Measurements from ENCODE around the gene CCDC117. TPM values are rescaled to one million over a fixed set of nuclear protein-coding genes. Genes with fewer than 3 reads are reported as not detected.
"Not testable (repeated sequence)": the region's sequence is repeated elsewhere in the genome, so short reads cannot be mapped to it uniquely, and the experiment has no call there.

Gene CCDC117
- total RNA-seq, 6 donors from 2014 or later: 13.2 to 32.5 (median 20.8) TPM

DNA sequence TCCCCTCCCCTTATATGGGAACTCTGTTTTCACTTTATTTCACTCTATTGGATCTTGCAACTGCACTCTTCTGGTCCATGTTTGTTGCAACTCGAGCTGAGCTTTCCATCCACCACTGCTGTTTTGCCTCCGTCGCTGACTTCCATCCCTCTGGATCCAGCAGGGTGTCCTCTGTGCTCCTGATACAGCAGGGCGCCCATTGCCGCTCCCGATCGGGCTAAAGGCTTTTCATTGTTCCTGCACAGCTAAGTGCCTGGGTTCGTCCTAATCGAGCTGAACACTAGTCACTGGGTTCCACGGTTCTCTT lies 11.1 kb upstream of the CCDC117 start:
- no peak overlapping the region for H3K4me3 ChIP-seq
- no peaks in the 10 kb centered on the region for H3K9me3 ChIP-seq
- H3K4me1 ChIP-seq: peaks cover 0 to 11% (median 10%) of the 10 kb centered on the region in 4 donors
- 98 to 99% methylated on average over 10 of the region's 10 CpGs for WGBS, 2 donors
- no peaks in the 10 kb centered on the region for H3K27me3 ChIP-seq
- TF ChIP-seq POLR2A (IDR thresholded peaks at IDR 0.05) (no peak), EP300 (IDR thresholded peaks at IDR 0.05) (no peak), POLR2AphosphoS5 (IDR thresholded peaks at IDR 0.05) (no peak)
- TF ChIP-seq, protein P1, sequence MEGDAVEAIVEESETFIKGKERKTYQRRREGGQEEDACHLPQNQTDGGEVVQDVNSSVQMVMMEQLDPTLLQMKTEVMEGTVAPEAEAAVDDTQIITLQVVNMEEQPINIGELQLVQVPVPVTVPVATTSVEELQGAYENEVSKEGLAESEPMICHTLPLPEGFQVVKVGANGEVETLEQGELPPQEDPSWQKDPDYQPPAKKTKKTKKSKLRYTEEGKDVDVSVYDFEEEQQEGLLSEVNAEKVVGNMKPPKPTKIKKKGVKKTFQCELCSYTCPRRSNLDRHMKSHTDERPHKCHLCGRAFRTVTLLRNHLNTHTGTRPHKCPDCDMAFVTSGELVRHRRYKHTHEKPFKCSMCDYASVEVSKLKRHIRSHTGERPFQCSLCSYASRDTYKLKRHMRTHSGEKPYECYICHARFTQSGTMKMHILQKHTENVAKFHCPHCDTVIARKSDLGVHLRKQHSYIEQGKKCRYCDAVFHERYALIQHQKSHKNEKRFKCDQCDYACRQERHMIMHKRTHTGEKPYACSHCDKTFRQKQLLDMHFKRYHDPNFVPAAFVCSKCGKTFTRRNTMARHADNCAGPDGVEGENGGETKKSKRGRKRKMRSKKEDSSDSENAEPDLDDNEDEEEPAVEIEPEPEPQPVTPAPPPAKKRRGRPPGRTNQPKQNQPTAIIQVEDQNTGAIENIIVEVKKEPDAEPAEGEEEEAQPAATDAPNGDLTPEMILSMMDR (IDR thresholded peaks at IDR 0.05): no peak
- ATAC-seq (ENCODE audit: low FRiP score in 2 of 2): no peak
- H3K27ac ChIP-seq: no peak overlapping the region
- no peak for DNase-seq
- H3K36me3 ChIP-seq: no peaks in the 10 kb centered on the region

DNA sequence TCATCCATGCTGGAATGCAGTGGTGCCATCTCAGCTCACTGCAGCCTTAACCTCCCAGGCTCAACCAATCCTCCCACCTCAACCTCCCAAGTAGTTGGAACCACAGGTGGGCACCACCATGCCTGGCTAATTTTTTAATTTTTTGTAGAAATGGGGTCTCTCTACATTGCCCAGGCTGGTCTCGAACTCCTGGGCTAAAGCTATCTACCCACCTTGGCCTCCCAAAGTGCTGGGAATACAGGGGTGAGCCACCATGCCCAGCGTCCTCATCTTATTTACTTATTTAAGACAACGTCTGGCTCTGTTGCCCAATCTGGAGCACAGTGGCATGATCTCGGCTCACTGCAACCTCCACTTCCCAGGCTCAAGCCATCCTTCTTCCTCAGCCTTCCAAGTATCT lies 10.5 kb upstream of the CCDC117 start:
- not testable (repeated sequence) for ATAC-seq (ENCODE audit: low FRiP score in 2 of 2); H3K27ac ChIP-seq; DNase-seq; H3K36me3 ChIP-seq; H3K9me3 ChIP-seq; H3K27me3 ChIP-seq; H3K4me3 ChIP-seq
- H3K4me1 ChIP-seq: peaks cover 0 to 11% (median 10%) of the 10 kb centered on the region in 4 donors
- 89 to 90% methylated on average over 4 of the region's 4 CpGs for WGBS, 2 donors

DNA sequence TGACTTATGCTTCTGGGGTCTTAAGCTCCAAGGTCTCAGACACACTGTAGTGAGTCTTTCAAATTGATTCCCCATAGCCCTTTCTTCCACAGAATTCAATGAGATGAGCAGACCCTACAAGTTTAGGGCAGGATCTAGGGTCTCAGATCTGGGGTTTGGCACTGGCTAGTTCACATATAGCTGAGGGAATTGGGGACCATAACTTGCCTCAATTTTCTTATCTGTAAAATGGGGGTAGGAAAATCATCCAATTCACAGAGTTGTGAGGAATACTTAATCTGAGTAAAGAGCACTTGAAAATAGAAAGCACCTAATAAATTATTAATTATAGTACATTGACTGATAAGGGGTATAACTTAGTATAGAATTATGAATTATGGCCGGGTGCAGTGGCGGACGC lies 5.9 kb upstream of the CCDC117 start:
- 86 to 93% methylated on average over 3 of the region's 3 CpGs for WGBS, 2 donors
- H3K27ac ChIP-seq: no peak overlapping the region
- TF ChIP-seq POLR2AphosphoS5 (IDR thresholded peaks at IDR 0.05) (no peak), POLR2A (IDR thresholded peaks at IDR 0.05) (no peak), EP300 (IDR thresholded peaks at IDR 0.05) (no peak)
- TF ChIP-seq, protein P1 (IDR thresholded peaks at IDR 0.05): no peak
- H3K9me3 ChIP-seq: no peaks in the 10 kb centered on the region
- ATAC-seq (ENCODE audit: low FRiP score in 2 of 2): no peak
- no peak overlapping the region for H3K4me3 ChIP-seq
- DNase-seq: no peak
- no peaks in the 10 kb centered on the region for H3K4me1 ChIP-seq
- H3K27me3 ChIP-seq: no peaks in the 10 kb centered on the region
- H3K36me3 ChIP-seq: no peaks in the 10 kb centered on the region

DNA sequence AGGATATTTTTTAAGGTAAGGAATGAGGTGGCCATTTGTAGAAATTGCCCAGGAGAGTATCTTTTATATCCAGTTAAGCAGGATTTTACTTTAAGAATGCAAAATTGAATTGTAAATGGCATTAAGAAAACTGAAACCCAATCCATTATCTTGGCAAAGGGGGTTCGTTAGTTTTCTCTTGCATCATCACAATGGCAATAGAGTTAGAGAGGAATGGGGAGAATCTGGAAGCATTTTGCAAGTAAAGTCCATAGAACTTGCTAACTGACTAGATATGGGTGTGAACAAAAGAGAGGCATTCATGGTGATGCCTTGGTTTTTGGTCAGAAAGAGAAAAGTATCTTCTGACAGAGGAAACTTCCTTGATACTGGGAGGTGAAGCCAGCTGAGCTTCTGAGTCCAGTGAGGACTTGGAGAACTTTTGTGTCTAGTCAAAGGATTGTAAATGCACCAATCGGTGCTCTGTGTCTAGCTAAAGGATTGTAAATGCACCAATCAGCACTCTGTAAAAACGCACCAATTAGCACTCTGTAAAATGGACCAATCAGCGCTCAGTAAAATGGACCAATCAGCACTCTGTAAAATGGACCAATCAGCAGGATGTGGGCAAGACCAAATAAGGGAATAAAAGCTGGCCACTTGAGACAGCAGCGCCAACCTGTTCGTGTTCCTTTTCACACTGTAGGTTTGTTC lies 3.6 kb upstream of the CCDC117 start:
- H3K27me3 ChIP-seq: no peaks in the 10 kb centered on the region
- DNase-seq (no peak), ATAC-seq (ENCODE audit: low FRiP score in 2 of 2) (no peak)
- no peaks in the 10 kb centered on the region for H3K9me3 ChIP-seq
- TF ChIP-seq, protein P1 (IDR thresholded peaks at IDR 0.05): no peak
- TF ChIP-seq POLR2A (IDR thresholded peaks at IDR 0.05): no peak
- no peak for TF ChIP-seq POLR2AphosphoS5 (IDR thresholded peaks at IDR 0.05)
- no peak for TF ChIP-seq EP300 (IDR thresholded peaks at IDR 0.05)
- no peaks in the 10 kb centered on the region for H3K36me3 ChIP-seq
- no peak overlapping the region for H3K4me3 ChIP-seq
- peaks cover under 1 to 8% (median 3%) of the 10 kb centered on the region in 4 donors for H3K4me1 ChIP-seq
- 86 to 90% methylated on average over 6 of the region's 6 CpGs for WGBS, 2 donors
- no peak overlapping the region for H3K27ac ChIP-seq

DNA sequence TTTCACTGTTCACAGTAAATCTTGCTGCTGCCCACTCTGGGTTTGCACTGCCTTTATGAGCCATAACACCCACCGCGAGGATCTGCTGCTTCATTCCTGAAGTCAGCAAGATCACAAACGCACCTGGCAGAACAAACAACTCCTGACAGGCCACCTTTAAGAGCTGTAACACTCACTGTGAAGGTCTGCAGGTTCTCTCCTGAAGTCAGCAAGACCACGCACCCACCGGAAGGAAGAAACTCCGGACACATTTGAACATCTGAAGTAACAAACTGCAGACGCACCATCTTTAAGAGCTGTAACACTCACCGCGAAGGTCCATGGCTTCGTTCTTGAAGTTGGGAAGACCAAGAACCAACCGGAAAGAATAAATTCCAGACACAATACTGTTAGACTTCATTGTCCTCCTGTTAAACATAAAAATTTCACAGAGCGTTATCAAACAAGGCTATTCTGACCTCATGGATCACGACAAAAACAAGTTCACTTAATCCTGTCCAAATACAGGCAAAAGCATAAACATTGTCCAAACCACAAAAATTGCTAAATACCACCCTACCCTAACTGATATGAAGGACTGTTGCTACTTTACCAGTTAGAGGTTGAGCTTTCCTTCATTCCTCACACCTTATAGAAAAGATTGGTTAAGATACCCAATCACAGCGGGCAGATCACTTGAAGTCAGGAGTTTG lies 3.0 kb upstream of the CCDC117 start:
- no peaks in the 10 kb centered on the region for H3K27me3 ChIP-seq
- no peak for TF ChIP-seq POLR2AphosphoS5 (IDR thresholded peaks at IDR 0.05)
- TF ChIP-seq POLR2A (IDR thresholded peaks at IDR 0.05): no peak
- TF ChIP-seq, protein P1 (IDR thresholded peaks at IDR 0.05): no peak
- TF ChIP-seq EP300 (IDR thresholded peaks at IDR 0.05): no peak
- H3K9me3 ChIP-seq: no peaks in the 10 kb centered on the region
- H3K36me3 ChIP-seq: peaks cover 0 to 2% (median 0%) of the 10 kb centered on the region in 4 donors
- ATAC-seq (ENCODE audit: low FRiP score in 2 of 2) (no peak), DNase-seq (no peak)
- 87 to 91% methylated on average over 14 of the region's 14 CpGs for WGBS, 2 donors
- H3K4me3 ChIP-seq: no peak overlapping the region
- peaks cover 8 to 15% (median 10%) of the 10 kb centered on the region in 4 donors for H3K4me1 ChIP-seq
- H3K27ac ChIP-seq: no peak overlapping the region
